ENCODE results near the gene STARD3. TPM values are rescaled to one million over a fixed set of nuclear protein-coding genes. Genes with fewer than 3 reads are reported as not detected.

STARD3 gene
- total RNA-seq, 4 donors from 2014 or later, result 39.2 to 63.9 (median 43.5) TPM

- no peak for TF ChIP-seq CTCF (IDR thresholded peaks at IDR 0.05; ENCODE audit: low read depth)
These were observed 18.6 kb upstream of the STARD3 start for GRCh38 chr17:39618246-39618913.

GRCh38 chr17:39618956-39619785 lies 17.8 kb upstream of the STARD3 start:
- no peak for TF ChIP-seq CTCF (IDR thresholded peaks at IDR 0.05; ENCODE audit: low read depth)

DNA sequence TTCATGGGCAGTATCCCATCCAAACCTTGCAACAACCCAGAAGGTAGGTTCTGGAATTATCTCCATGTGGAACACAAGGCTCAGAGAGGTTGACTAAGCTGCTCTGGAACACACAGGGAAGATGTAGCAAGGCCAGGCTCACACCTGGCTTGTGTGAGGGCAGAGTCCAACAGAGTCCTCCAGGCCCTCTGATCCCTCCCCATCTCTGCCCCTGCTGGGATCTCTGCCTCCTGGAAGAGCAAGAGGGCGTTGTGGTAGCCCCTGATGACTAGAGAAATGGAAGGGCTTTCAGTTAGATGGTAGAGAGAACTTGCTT lies 17.2 kb upstream of the STARD3 start:
- TF ChIP-seq CTCF (IDR thresholded peaks at IDR 0.05; ENCODE audit: low read depth), result no peak

DNA sequence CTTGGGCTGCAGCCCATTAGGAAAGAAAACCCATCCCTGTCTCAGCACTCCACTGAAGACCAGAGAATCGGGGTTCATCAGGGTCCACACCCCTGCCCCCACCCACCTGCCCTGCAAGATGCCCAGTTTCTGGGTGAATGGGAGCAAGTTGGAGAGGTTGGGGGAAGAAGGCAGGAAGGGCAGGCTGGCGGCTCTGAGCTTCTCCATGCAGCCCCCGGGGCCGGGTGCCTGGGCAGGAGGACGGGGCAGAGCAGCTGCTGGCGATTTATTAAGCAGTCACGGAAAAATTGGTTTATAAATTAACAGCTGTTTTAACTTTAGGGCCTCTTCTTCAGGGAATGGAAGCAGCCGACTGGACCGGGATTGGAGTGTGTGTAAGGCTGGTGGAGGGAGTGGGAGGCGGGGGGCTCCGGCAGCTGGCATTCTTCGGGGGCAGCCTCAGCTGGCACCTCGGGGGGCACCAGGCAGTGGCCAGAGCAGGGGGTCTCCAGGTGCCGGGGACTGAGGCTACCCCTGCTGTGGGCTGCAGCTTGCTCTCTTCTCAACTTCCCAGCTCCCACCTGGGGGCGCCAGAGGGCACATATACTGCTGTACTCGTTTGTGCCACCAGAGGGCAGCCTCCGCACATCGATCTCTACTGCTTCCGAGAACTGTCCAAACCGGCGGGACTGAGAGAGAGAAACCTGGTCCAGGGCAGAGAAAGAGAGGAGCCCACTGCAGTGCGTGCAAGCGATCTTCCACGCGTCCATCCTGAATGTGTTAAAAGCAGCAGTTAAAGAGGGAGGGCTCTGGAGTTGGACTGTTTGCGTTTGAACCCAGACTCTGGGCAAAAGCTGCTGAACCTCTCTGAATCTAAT lies 15.2 kb upstream of the STARD3 start:
- no peak for TF ChIP-seq CTCF (IDR thresholded peaks at IDR 0.05; ENCODE audit: low read depth)

DNA sequence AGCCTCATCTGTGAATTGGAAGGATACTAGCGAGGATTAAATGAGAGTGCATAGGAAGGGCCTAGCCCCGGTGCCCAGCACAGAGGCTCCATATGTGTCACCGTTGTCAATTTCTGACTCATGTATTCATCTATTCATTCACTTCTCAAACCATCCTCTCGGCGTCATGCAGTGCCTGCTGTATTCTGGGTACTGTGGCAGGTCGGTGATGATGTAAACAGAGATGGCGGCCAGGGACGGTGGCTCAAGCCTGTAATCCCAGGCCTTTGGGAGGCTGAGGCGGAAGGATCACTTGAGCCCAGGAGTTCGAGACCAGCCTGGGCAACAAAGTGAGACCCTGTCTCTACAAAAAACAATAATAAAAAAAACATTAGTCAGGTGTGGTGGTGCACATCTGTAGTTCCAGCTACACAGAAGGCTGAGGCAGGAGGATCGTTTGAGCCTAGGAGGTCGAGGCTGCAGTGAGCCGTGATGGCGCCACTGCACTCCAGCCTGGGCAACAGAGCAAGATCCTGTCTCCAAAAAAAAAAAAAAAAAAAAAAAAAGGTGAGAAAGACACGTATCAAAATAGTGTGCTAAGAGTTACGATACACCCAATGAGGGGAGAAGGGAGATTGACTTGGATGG lies 14.5 kb upstream of the STARD3 start:
- TF ChIP-seq CTCF (IDR thresholded peaks at IDR 0.05; ENCODE audit: low read depth), result no peak

- no peak for TF ChIP-seq CTCF (IDR thresholded peaks at IDR 0.05; ENCODE audit: low read depth)
These were observed 13.5 kb upstream of the STARD3 start for GRCh38 chr17:39623356-39623950.
